ENCODE measurements around the gene ARPC5. TPM values are rescaled to one million over a fixed set of nuclear protein-coding genes. Genes with fewer than 3 reads are reported as not detected.

The ARPC5 gene
- total and polyA plus RNA-seq, 9 of the 15 experiments (the other 6 are each of a cell fraction or from before 2014, with no cell fraction given): 71.8 to 150 (median 91.6) TPM

DNA sequence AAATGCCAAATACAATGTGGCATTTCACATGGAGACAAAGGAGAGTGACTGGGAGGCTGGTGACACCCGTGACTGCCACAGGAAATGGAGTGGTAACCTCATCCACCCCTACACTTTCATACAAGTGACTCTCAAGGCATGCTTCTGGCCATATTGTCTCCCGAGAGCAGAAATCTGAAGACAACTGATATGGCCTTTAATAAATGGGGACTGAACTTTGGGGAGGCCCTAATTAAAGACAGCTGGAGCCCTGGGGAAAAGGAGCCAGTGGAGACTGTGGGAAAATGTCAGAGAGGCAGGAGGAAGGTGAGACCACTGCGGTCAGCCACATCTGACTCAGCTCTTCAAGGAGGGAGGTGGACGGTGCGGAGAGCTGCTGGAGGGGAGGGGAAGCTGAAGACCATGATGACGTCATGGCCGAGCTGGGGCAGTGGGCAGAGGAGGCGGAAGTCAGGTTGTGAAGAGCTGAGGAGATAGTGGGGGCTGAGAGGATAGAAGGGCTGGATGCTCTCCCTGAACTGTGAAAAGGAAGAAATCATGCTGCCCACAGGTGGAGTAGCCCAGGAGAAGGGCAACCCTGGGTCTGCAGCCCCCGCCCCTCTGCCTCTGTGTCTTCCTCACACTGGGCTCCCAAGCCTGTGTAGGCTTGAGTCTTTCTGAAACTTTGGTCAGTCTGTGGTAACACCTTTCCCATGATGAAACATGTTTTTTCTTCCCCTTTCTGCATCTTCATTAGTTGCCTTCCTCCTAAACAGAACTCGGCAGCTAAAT, 31.4 kb downstream of the ARPC5 start (continued):
- TF ChIP-seq NR2C2 (CRISPR knock-in tag; IDR thresholded peaks at IDR 0.05): no peak
- peak; percentile 51; the same call in 1 of the 2 replicates for TF ChIP-seq NR2C2 (tag; IDR thresholded peaks at IDR 0.05)
- TF ChIP-seq ELF4 (CRISPR knock-in tag; IDR thresholded peaks at IDR 0.05): peak; percentile 75; the same call in 1 of the 2 replicates
- 0 out of 2 replicates have a peak, but pooled peaks have one; percentile 21 for TF ChIP-seq ZNF589 (CRISPR knock-in tag; IDR thresholded peaks at IDR 0.05; ENCODE audit: low read depth)

DNA sequence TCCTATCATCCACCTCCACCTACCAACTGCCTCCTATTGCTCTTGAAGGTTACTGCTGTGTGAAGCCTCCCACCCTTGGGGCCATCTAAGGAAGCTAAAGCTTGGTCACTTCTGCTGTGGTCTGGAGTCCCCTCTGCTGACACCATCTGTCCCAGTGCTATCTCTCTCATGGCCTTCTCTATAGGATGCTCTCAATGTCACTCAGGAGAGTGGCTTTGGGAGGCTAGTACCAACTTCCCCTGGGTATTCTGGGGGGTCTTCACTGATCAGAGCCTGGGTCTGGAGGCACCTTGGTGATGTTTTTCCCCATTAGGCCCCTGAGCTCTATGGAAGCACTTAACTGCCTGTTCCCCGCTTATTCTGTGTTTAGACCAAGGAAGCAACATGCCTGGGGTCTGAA, 33.1 kb downstream of the ARPC5 start:
- Histone ChIP-seq H2AFZ (ENCODE audit: low read depth, low read length) (no peak overlapping the region), H3K4me1 (replicated peaks in 1 of 2; ENCODE audit: control insufficient read depth in 2 of 2, insufficient read depth in 2 of 2, low read length in 2 of 2) (peaks cover 0 to 7% of the 10 kb centered on the region in 2 experiments; a peak in 2 of 5 replicates), H3K27me3 (ENCODE audit: control insufficient read depth in 2 of 2, insufficient read depth in 2 of 2, low read length in 2 of 2) (peaks cover 14 to 32% of the 10 kb centered on the region in 2 experiments; a peak in 4 of 5 replicates), H3K4me2 (ENCODE audit: insufficient read depth, low read length) (no peak overlapping the region), H3K27ac (ENCODE audit: extremely low read depth, low read depth, low read length) (no peak overlapping the region), H3K9me3 (replicated peaks; ENCODE audit: control insufficient read depth, insufficient read depth, low read depth, low read length) (no peaks in the 10 kb centered on the region), H3K9ac (ENCODE audit: insufficient read depth in 1 of 2, low read depth in 2 of 2, low read length in 2 of 2) (no peak overlapping the region), H3K79me2 (ENCODE audit: control insufficient read depth, insufficient read depth, low read length) (no peaks in the 10 kb centered on the region), H3K36me3 (ENCODE audit: control insufficient read depth, insufficient read depth, low read length) (no peaks in the 10 kb centered on the region), H3K4me3 (no peak overlapping the region), H3K9me1 (ENCODE audit: control insufficient read depth, insufficient read depth, low read length) (no peaks in the 10 kb centered on the region), H4K20me1 (replicated peaks; ENCODE audit: control insufficient read depth, insufficient read depth, low read length) (no peaks in the 10 kb centered on the region)
- BruUV-seq (replicated peaks): no TSS peak
- no peak for DNase-seq (ENCODE audit: extremely low read depth in 1 of 4, low spot score in 3 of 4)
- FAIRE-seq: no peak
- ChIA-PET POLR2A (no interaction called here), CTCF (ENCODE audit: low intra/inter-chr PET ratio) (no interaction called here)
- intact Hi-C loops (cut with micrococcal nuclease) (no loop called here), in situ Hi-C loops (cut with MboI) (loop anchor here (25.0 kb wide), 1 partner anchor 640 kb away; the partner anchor contains the start of gene SHCBP1L)
- TF ChIP-seq, protein P1, sequence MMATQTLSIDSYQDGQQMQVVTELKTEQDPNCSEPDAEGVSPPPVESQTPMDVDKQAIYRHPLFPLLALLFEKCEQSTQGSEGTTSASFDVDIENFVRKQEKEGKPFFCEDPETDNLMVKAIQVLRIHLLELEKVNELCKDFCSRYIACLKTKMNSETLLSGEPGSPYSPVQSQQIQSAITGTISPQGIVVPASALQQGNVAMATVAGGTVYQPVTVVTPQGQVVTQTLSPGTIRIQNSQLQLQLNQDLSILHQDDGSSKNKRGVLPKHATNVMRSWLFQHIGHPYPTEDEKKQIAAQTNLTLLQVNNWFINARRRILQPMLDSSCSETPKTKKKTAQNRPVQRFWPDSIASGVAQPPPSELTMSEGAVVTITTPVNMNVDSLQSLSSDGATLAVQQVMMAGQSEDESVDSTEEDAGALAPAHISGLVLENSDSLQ (IDR thresholded peaks at IDR 0.05): peak; percentile 20; the same call in 1 of the 2 replicates
- no peak for TF ChIP-seq RCOR1 (IDR thresholded peaks at IDR 0.05; ENCODE audit: borderline replicate concordance in 1 of 2, low read depth in 2 of 2, low read length in 2 of 2)
- no peak for ATAC-seq
- WGBS (ENCODE audit: insufficient coverage, low coverage, missing lambda C conversion rate): 7% methylated on average over 1 of the region's 1 CpG

All from K562 (cell line).